ENCODE results near the gene RTL5.

GRCh38 chrX:72117636-72118210, 14.0 kb downstream of the RTL5 start:
- TF ChIP-seq MAX (IDR thresholded peaks at IDR 0.05; ENCODE audit: low read depth) (no peak), CTCF (IDR thresholded peaks at IDR 0.05) (no peak), EZH2phosphoT487 (IDR thresholded peaks at IDR 0.05; ENCODE audit: borderline replicate concordance, low read depth) (no peak), REST (IDR thresholded peaks at IDR 0.05; ENCODE audit: low read depth, low read length) (no peak), CHD2 (IDR thresholded peaks at IDR 0.05; ENCODE audit: low read length, partially characterized antibody) (no peak), RFX5 (IDR thresholded peaks at IDR 0.05; ENCODE audit: low read length) (no peak), RCOR1 (IDR thresholded peaks at IDR 0.05; ENCODE audit: low read length) (no peak), USF2 (IDR thresholded peaks at IDR 0.05; ENCODE audit: borderline replicate concordance, low read depth, low read length) (no peak), EP300 (IDR thresholded peaks at IDR 0.05; ENCODE audit: borderline replicate concordance in 1 of 2, low read depth in 1 of 2, low read length in 1 of 2) (no peak)
